Activated CD8-positive, alpha-beta memory T cell treated with anti-CD3 and anti-CD28 coated beads for 48 hours (primary cell): ENCODE measurements around the gene NUDT8.
A peak's percentile ranks its signal among the peaks of the same experiment; 100 is the strongest.
"Not testable (repeated sequence)": the region's sequence is repeated elsewhere in the genome, so short reads cannot be mapped to it uniquely, and the experiment has no call there.

ENCODE experiments used
- DNase-seq, 3 experiments: peaks; one replicate each; pipeline ENCODE4 v3.0.0-alpha.2; 2020; ENCODE audit warnings: low read depth in 2 of 3, low spot score in 2 of 3

NUDT8 gene

GRCh38 chr11:67628710-67629385 is 889 bp downstream of the NUDT8 start:
- DNase-seq = no peak

GRCh38 chr11:67627812-67628624 is 1.7 kb downstream of the NUDT8 start:
- no peak for DNase-seq

- no peak for DNase-seq
Observed at GRCh38 chr11:67627441-67627811, 2.3 kb downstream of the NUDT8 start.

- DNase-seq = no peak
Observed at GRCh38 chr11:67626970-67627369, 2.8 kb downstream of the NUDT8 start.

- not testable (repeated sequence) for DNase-seq
Observed at GRCh38 chr11:67626131-67626833, 3.5 kb downstream of the NUDT8 start.

GRCh38 chr11:67623795-67624194 is 5.9 kb downstream of the NUDT8 start:
- DNase-seq = not testable (repeated sequence)

GRCh38 chr11:67622905-67623304 is 6.8 kb downstream of the NUDT8 start:
- DNase-seq = not testable (repeated sequence)

GRCh38 chr11:67621928-67622327 is 7.8 kb downstream of the NUDT8 start:
- DNase-seq = not testable (repeated sequence)

GRCh38 chr11:67620621-67621020 is 9.1 kb downstream of the NUDT8 start:
- DNase-seq = not testable (repeated sequence)

GRCh38 chr11:67619683-67620618 is 9.8 kb downstream of the NUDT8 start:
- not testable (repeated sequence) for DNase-seq

GRCh38 chr11:67618901-67619659 is 10.7 kb downstream of the NUDT8 start:
- DNase-seq = not testable (repeated sequence)

- DNase-seq = no peak
Observed at GRCh38 chr11:67617243-67617953, 12.3 kb downstream of the NUDT8 start.

- no peak for DNase-seq
Observed at GRCh38 chr11:67616431-67617242, 13.1 kb downstream of the NUDT8 start.

- no peak for DNase-seq
Observed at GRCh38 chr11:67615728-67616430, 13.9 kb downstream of the NUDT8 start.

- DNase-seq = peak in 1 of 3 experiments; percentile 48
Observed at GRCh38 chr11:67614730-67615714, 14.7 kb downstream of the NUDT8 start.

- peak; percentile 61 to 75 (median 74) for DNase-seq
Observed at GRCh38 chr11:67613960-67614715, 15.6 kb downstream of the NUDT8 start.
